MG63 (cell line): Measurements from ENCODE around the gene ZNF285. TPM values are rescaled to one million over a fixed set of nuclear protein-coding genes. Genes with fewer than 3 reads are reported as not detected.
"Not testable (repeated sequence)": the region's sequence is repeated elsewhere in the genome, so short reads cannot be mapped to it uniquely, and the experiment has no call there.

Experiments used
- DNase-seq: peaks from one replicate; pipeline ENCODE4 v3.0.0-alpha.2; 2020
- H3K27me3 ChIP-seq: fragments of 250-450 bp; sonication (Bioruptor Pico); 2 replicates; pipeline ENCODE4 v1.5.1; 2020; ENCODE audit warnings: mild to moderate bottlenecking, moderate library complexity
- H3K36me3 ChIP-seq: fragments of 250-450 bp; sonication (Bioruptor Pico); 2 replicates; pipeline ENCODE4 v1.5.1; 2020; ENCODE audit warnings: mild to moderate bottlenecking, moderate library complexity
- H3K4me3 ChIP-seq: fragments of 250-450 bp; sonication (Bioruptor Pico); 2 replicates; pipeline ENCODE4 v1.5.1; 2020; ENCODE audit warnings: mild to moderate bottlenecking, moderate library complexity
- H3K9me3 ChIP-seq: fragments of 250-450 bp; sonication (Bioruptor Pico); 2 replicates; pipeline ENCODE4 v1.5.1; 2020; ENCODE audit warnings: mild to moderate bottlenecking, moderate library complexity
- total RNA-seq: library from RNA; depleted of rRNA; stranded (reverse); fragments of >200 nt; shearing (Covaris generic); gene quantifications from 2 replicates; pipeline ENCODE4 v1.2.3, GENCODE V29; 2014; ENCODE audit warnings: low replicate concordance; rRNA removed

Gene ZNF285
- total RNA-seq: 1.1 and 3.2 TPM in 2 replicates

- DNase-seq: peak; percentile 92
- Histone ChIP-seq H3K27me3 (no peaks in the 10 kb centered on the region), H3K36me3 (no peaks in the 10 kb centered on the region), H3K9me3 (peaks cover 19% of the 10 kb centered on the region), H3K4me3 (peak within 1 kb of the TSS; percentile 56)
Measured at GRCh38 chr19:44401139-44402115, at the start of gene ZNF285. ZNF285 (minus strand) TSS chr19:44401608; CDS start chr19:44397213, 4,395 bp downstream.

GRCh38 chr19:44447916-44448674 lies 46.7 kb upstream of the ZNF285 start, which contains the start of gene ZNF229:
ZNF229 (minus strand) TSS chr19:44448472; CDS start chr19:44442847, 5,625 bp downstream.
- Histone ChIP-seq H3K9me3 (peaks cover 30% of the 10 kb centered on the region), H3K36me3 (no peaks in the 10 kb centered on the region), H3K4me3 (no peak within 1 kb of the TSS), H3K27me3 (no peaks in the 10 kb centered on the region)
- peak; percentile 55 for DNase-seq

- no peaks in the 10 kb centered on the region for H3K27me3 ChIP-seq
- no peak overlapping the region for H3K4me3 ChIP-seq
- no peaks in the 10 kb centered on the region; the same call in none of the 2 replicates for H3K9me3 ChIP-seq
- no peak for DNase-seq
- no peaks in the 10 kb centered on the region for H3K36me3 ChIP-seq
Measured at GRCh38 chr19:44438441-44438840, 37.0 kb upstream of the ZNF285 start.

- Histone ChIP-seq H3K36me3 (no peaks in the 10 kb centered on the region), H3K9me3 (peaks cover 2% of the 10 kb centered on the region), H3K27me3 (no peaks in the 10 kb centered on the region), H3K4me3 (no peak overlapping the region)
- no peak for DNase-seq
Measured at GRCh38 chr19:44435441-44435840, 34.0 kb upstream of the ZNF285 start.

- Histone ChIP-seq H3K27me3 (no peaks in the 10 kb centered on the region), H3K4me3 (no peak overlapping the region), H3K36me3 (no peaks in the 10 kb centered on the region), H3K9me3 (peaks cover 6% of the 10 kb centered on the region)
- no peak for DNase-seq
Measured at GRCh38 chr19:44430956-44431355, 29.5 kb upstream of the ZNF285 start.

- not testable (repeated sequence) for H3K36me3 ChIP-seq, H3K27me3 ChIP-seq, DNase-seq, H3K4me3 ChIP-seq
- peaks cover 15% of the 10 kb centered on the region for H3K9me3 ChIP-seq
Measured at GRCh38 chr19:44415553-44415952, 14.1 kb upstream of the ZNF285 start.

- H3K27me3 ChIP-seq, H3K9me3 ChIP-seq, DNase-seq, H3K4me3 ChIP-seq, H3K36me3 ChIP-seq: not testable (repeated sequence)
Measured at GRCh38 chr19:44389268-44389667, 12.1 kb downstream of the ZNF285 start.

- H3K27me3 ChIP-seq: 0 out of 2 replicates have a peak, but pooled peaks cover 3% of the 10 kb centered on the region
- no peak overlapping the region for H3K4me3 ChIP-seq
- no peak for DNase-seq
- H3K9me3 ChIP-seq: peaks cover 5% of the 10 kb centered on the region; the same call in 1 of the 2 replicates
- no peaks in the 10 kb centered on the region for H3K36me3 ChIP-seq
Measured at GRCh38 chr19:44374789-44375188, 26.6 kb downstream of the ZNF285 start.

- no peak for DNase-seq
- no peak overlapping the region for H3K4me3 ChIP-seq
- H3K9me3 ChIP-seq: peaks cover 2% of the 10 kb centered on the region; the same call in 1 of the 2 replicates
- no peaks in the 10 kb centered on the region for H3K36me3 ChIP-seq
- H3K27me3 ChIP-seq: 0 out of 2 replicates have a peak, but pooled peaks cover 3% of the 10 kb centered on the region
Measured at GRCh38 chr19:44371815-44372480, 29.5 kb downstream of the ZNF285 start.

GRCh38 chr19:44367024-44367423 lies 34.4 kb downstream of the ZNF285 start:
- peaks cover 2% of the 10 kb centered on the region; the same call in 1 of the 2 replicates for H3K9me3 ChIP-seq
- H3K36me3 ChIP-seq: no peaks in the 10 kb centered on the region
- H3K27me3 ChIP-seq: no peaks in the 10 kb centered on the region
- DNase-seq: no peak
- H3K4me3 ChIP-seq: no peak overlapping the region

- peak; percentile 94 for DNase-seq
- H3K4me3 ChIP-seq: peak within 1 kb of the TSS; percentile 81
- H3K36me3 ChIP-seq: peaks cover 8% of the 10 kb centered on the region
- H3K9me3 ChIP-seq: peaks cover 18% of the 10 kb centered on the region
- no peaks in the 10 kb centered on the region for H3K27me3 ChIP-seq
Measured at GRCh38 chr19:44356383-44357111, 44.9 kb downstream of the ZNF285 start, which contains the start of gene ZNF112. ZNF112 (minus strand) TSS chr19:44356680; CDS start chr19:44340539, 16,141 bp downstream.

- no peaks in the 10 kb centered on the region for H3K27me3 ChIP-seq
- H3K4me3 ChIP-seq: no peak overlapping the region
- DNase-seq: no peak
- peaks cover 14% of the 10 kb centered on the region for H3K36me3 ChIP-seq
- H3K9me3 ChIP-seq: peaks cover 35% of the 10 kb centered on the region
Measured at GRCh38 chr19:44346556-44346955, 54.9 kb downstream of the ZNF285 start.

GRCh38 chr19:44345959-44346358 lies 55.4 kb downstream of the ZNF285 start:
- Histone ChIP-seq H3K36me3 (peaks cover 11% of the 10 kb centered on the region), H3K4me3 (no peak overlapping the region), H3K27me3 (no peaks in the 10 kb centered on the region), H3K9me3 (peaks cover 31% of the 10 kb centered on the region)
- DNase-seq: no peak

- no peak for DNase-seq
- H3K9me3 ChIP-seq: peaks cover 28% of the 10 kb centered on the region
- no peaks in the 10 kb centered on the region for H3K27me3 ChIP-seq
- H3K4me3 ChIP-seq: no peak overlapping the region
- H3K36me3 ChIP-seq: peaks cover 23% of the 10 kb centered on the region
Measured at GRCh38 chr19:44344255-44344654, 57.2 kb downstream of the ZNF285 start.

GRCh38 chr19:44341794-44342193 lies 59.6 kb downstream of the ZNF285 start:
- Histone ChIP-seq H3K27me3 (no peaks in the 10 kb centered on the region), H3K36me3 (peaks cover 32% of the 10 kb centered on the region), H3K4me3 (no peak overlapping the region), H3K9me3 (peaks cover 15% of the 10 kb centered on the region)
- DNase-seq: no peak

- H3K4me3 ChIP-seq, DNase-seq, H3K27me3 ChIP-seq: not testable (repeated sequence)
- H3K9me3 ChIP-seq: peaks cover 43% of the 10 kb centered on the region
- peaks cover 85% of the 10 kb centered on the region for H3K36me3 ChIP-seq
Measured at GRCh38 chr19:44334639-44335038, 66.8 kb downstream of the ZNF285 start.
